HepG2 (cell line): Measurements from ENCODE around the gene CNIH3.

Source experiments
- ZBTB34 ChIP-seq: sonication (generic); formaldehyde crosslinking; IDR thresholded peaks from 2 replicates; pipeline ENCODE4 v1.8.0; 2022; ENCODE audit warnings: mild to moderate bottlenecking, missing genetic modification reagents
- ZFP36 ChIP-seq: fragments of 150-350 bp; IDR thresholded peaks from 2 replicates; pipeline ENCODE4 v1.6.1; 2018; ENCODE audit warnings: borderline replicate concordance, low read length, low read depth; ENCODE audit not compliant: partially characterized antibody

- TF ChIP-seq ZFP36 (no peak), ZBTB34 (CRISPR knock-in tag) (no peak)
Measured at GRCh38 chr1:224719716-224720115, 103.6 kb downstream of the CNIH3 start.
